Stimulated activated naive CD8-positive, alpha-beta T cell treated with anti-CD3 and anti-CD28 coated beads, Interleukin-15, Interleukin-2, amounts not matched to agents 100 ng/mL and 50 ng/mL, for 24 hours (primary cell): Measurements from ENCODE around the gene MORN5.

Experiments used
- H3K27ac Mint-ChIP-seq: one replicate; pipeline ENCODE4 v1.8.0; 2021; ENCODE audit warnings: mild to moderate bottlenecking, mixed read lengths
- H3K27me3 Mint-ChIP-seq: one replicate; pipeline ENCODE4 v1.8.0; 2021; ENCODE audit warnings: mixed read lengths
- H3K36me3 Mint-ChIP-seq: one replicate; pipeline ENCODE4 v1.8.0; 2021; ENCODE audit warnings: low read depth, mixed read lengths
- H3K4me1 Mint-ChIP-seq: one replicate; pipeline ENCODE4 v1.8.0; 2021; ENCODE audit warnings: low read depth, mixed read lengths
- H3K4me3 Mint-ChIP-seq: one replicate; pipeline ENCODE4 v1.8.0; 2021; ENCODE audit warnings: mild to moderate bottlenecking, mixed read lengths
- H3K9me3 Mint-ChIP-seq: one replicate; pipeline ENCODE4 v1.8.0; 2021; ENCODE audit warnings: mixed read lengths

MORN5 gene

GRCh38 chr9:122205176-122205575, 45.5 kb downstream of the MORN5 start:
- Mint-ChIP-seq H3K27ac (no peak overlapping the region), H3K36me3 (no peaks in the 10 kb centered on the region), H3K9me3 (no peaks in the 10 kb centered on the region)

GRCh38 chr9:122206118-122207046, 46.7 kb downstream of the MORN5 start:
- Mint-ChIP-seq H3K9me3 (no peaks in the 10 kb centered on the region), H3K27me3 (peaks cover 21% of the 10 kb centered on the region), H3K36me3 (no peaks in the 10 kb centered on the region), H3K27ac (no peak overlapping the region), H3K4me3 (no peak overlapping the region), H3K4me1 (no peaks in the 10 kb centered on the region)

More at GRCh38 chr9:122205176-122205575, 45.5 kb downstream of the MORN5 start:
- Mint-ChIP-seq H3K4me3 (no peak overlapping the region), H3K4me1 (no peaks in the 10 kb centered on the region), H3K27me3 (peaks cover 16% of the 10 kb centered on the region)

- Mint-ChIP-seq H3K36me3 (no peaks in the 10 kb centered on the region), H3K4me1 (no peaks in the 10 kb centered on the region), H3K27ac (no peak overlapping the region), H3K9me3 (no peaks in the 10 kb centered on the region), H3K27me3 (peaks cover 28% of the 10 kb centered on the region), H3K4me3 (no peak overlapping the region)
Observed at GRCh38 chr9:122207096-122207495, 47.4 kb downstream of the MORN5 start.

- Mint-ChIP-seq H3K27ac (no peak overlapping the region), H3K9me3 (no peaks in the 10 kb centered on the region), H3K4me3 (no peak overlapping the region), H3K27me3 (peaks cover 45% of the 10 kb centered on the region), H3K4me1 (peaks cover 10% of the 10 kb centered on the region), H3K36me3 (no peaks in the 10 kb centered on the region)
Observed at GRCh38 chr9:122209451-122209850, 49.7 kb downstream of the MORN5 start.

GRCh38 chr9:122212473-122213004, 52.8 kb downstream of the MORN5 start:
- Mint-ChIP-seq H3K27ac (no peak overlapping the region), H3K9me3 (no peaks in the 10 kb centered on the region), H3K27me3 (peaks cover 70% of the 10 kb centered on the region), H3K4me3 (peak overlapping the region; percentile 34), H3K36me3 (no peaks in the 10 kb centered on the region), H3K4me1 (peaks cover 12% of the 10 kb centered on the region)

GRCh38 chr9:122213102-122213588, 53.4 kb downstream of the MORN5 start:
- no peaks in the 10 kb centered on the region for H3K36me3 Mint-ChIP-seq
- no peak overlapping the region for H3K27ac Mint-ChIP-seq
- peaks cover 72% of the 10 kb centered on the region for H3K27me3 Mint-ChIP-seq
- peak overlapping the region; percentile 34 for H3K4me3 Mint-ChIP-seq
- peaks cover 14% of the 10 kb centered on the region for H3K4me1 Mint-ChIP-seq
- no peaks in the 10 kb centered on the region for H3K9me3 Mint-ChIP-seq

GRCh38 chr9:122213589-122214413, 54.1 kb downstream of the MORN5 start:
- Mint-ChIP-seq H3K9me3 (no peaks in the 10 kb centered on the region), H3K36me3 (no peaks in the 10 kb centered on the region), H3K4me1 (peaks cover 20% of the 10 kb centered on the region), H3K27ac (no peak overlapping the region), H3K4me3 (peak overlapping the region; percentile 30), H3K27me3 (peaks cover 76% of the 10 kb centered on the region)

GRCh38 chr9:122214507-122214906, 54.8 kb downstream of the MORN5 start:
- Mint-ChIP-seq H3K4me1 (peaks cover 27% of the 10 kb centered on the region), H3K4me3 (peak overlapping the region; percentile 37), H3K27ac (no peak overlapping the region), H3K27me3 (peaks cover 79% of the 10 kb centered on the region), H3K36me3 (no peaks in the 10 kb centered on the region), H3K9me3 (no peaks in the 10 kb centered on the region)

GRCh38 chr9:122215663-122216062, 56.0 kb downstream of the MORN5 start:
- peaks cover 85% of the 10 kb centered on the region for H3K27me3 Mint-ChIP-seq
- no peak overlapping the region for H3K4me3 Mint-ChIP-seq
- no peaks in the 10 kb centered on the region for H3K9me3 Mint-ChIP-seq
- H3K27ac Mint-ChIP-seq = no peak overlapping the region
- no peaks in the 10 kb centered on the region for H3K36me3 Mint-ChIP-seq
- H3K4me1 Mint-ChIP-seq = peaks cover 30% of the 10 kb centered on the region

GRCh38 chr9:122216138-122216797, 56.6 kb downstream of the MORN5 start:
- Mint-ChIP-seq H3K27me3 (peaks cover 87% of the 10 kb centered on the region), H3K4me3 (no peak overlapping the region), H3K9me3 (no peaks in the 10 kb centered on the region)

GRCh38 chr9:122216798-122217418, 57.2 kb downstream of the MORN5 start:
- peaks cover 30% of the 10 kb centered on the region for H3K4me1 Mint-ChIP-seq
- no peak overlapping the region for H3K27ac Mint-ChIP-seq
- H3K9me3 Mint-ChIP-seq = no peaks in the 10 kb centered on the region
- H3K36me3 Mint-ChIP-seq = no peaks in the 10 kb centered on the region
- no peak overlapping the region for H3K4me3 Mint-ChIP-seq
- H3K27me3 Mint-ChIP-seq = peaks cover 87% of the 10 kb centered on the region

More at GRCh38 chr9:122216138-122216797, 56.6 kb downstream of the MORN5 start:
- no peaks in the 10 kb centered on the region for H3K36me3 Mint-ChIP-seq
- no peak overlapping the region for H3K27ac Mint-ChIP-seq
- H3K4me1 Mint-ChIP-seq = peaks cover 30% of the 10 kb centered on the region

- Mint-ChIP-seq H3K27ac (no peak overlapping the region), H3K4me3 (no peak overlapping the region), H3K9me3 (no peaks in the 10 kb centered on the region), H3K27me3 (peaks cover 87% of the 10 kb centered on the region), H3K36me3 (no peaks in the 10 kb centered on the region), H3K4me1 (peaks cover 30% of the 10 kb centered on the region)
Observed at GRCh38 chr9:122217640-122218039, 57.9 kb downstream of the MORN5 start.

GRCh38 chr9:122218071-122218934, 58.6 kb downstream of the MORN5 start:
- H3K4me3 Mint-ChIP-seq = peak overlapping the region; percentile 41
- peaks cover 87% of the 10 kb centered on the region for H3K27me3 Mint-ChIP-seq
- H3K27ac Mint-ChIP-seq = no peak overlapping the region
- no peaks in the 10 kb centered on the region for H3K36me3 Mint-ChIP-seq
- peaks cover 25% of the 10 kb centered on the region for H3K4me1 Mint-ChIP-seq
- H3K9me3 Mint-ChIP-seq = no peaks in the 10 kb centered on the region
